ENCODE data around the gene SDCBP2.

Gene SDCBP2

GRCh38 chr20:1320016-1320415, 8.9 kb downstream of the SDCBP2 start:
- TF ChIP-seq GATA3 (IDR thresholded peaks at IDR 0.05; ENCODE audit: low read depth, low read length): no peak
- TF ChIP-seq GATA2 (IDR thresholded peaks at IDR 0.05; ENCODE audit: low read depth, low read length): no peak

DNA sequence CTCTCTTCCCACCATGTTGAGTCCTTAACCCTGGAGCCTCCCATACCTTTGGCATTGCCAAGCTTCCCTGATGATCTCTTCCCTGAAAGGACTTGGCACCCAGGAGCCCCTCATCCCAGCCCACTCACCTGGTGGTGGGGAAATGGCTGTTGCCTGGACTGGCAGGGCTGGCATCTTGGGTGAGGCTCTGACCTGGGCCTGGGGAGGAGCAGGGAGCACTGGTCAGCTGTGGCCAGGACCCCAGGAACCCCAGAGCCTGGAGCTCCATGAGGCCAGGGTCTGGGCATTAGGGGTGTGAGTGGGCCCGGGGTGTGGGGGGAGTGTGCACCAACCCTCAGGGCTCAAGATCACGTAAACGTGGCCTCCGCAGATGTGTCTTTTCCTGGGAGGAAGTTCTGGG, 9.5 kb downstream of the SDCBP2 start:
- TF ChIP-seq GATA2 (IDR thresholded peaks at IDR 0.05; ENCODE audit: low read depth, low read length): no peak
- TF ChIP-seq GATA3 (IDR thresholded peaks at IDR 0.05; ENCODE audit: low read depth, low read length): no peak

DNA sequence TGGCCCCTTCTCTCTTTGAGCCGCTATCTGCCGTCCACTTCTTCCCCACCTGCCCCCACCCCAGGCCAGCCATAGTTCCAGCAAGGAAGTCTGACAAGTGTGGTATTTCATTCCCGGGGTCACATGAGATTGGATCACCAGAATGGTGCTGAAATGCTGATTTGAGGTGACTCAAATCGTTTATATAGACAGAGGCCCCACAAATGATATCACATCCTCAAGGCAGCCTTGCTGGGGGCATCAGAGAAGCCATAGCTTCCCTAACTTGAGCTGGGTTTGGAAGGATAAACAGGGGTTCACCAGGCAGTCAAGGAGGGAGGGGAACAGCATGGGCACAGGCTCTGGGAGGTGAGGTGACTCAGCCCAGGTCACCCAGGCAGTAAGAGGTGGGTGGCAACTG, 9.9 kb downstream of the SDCBP2 start:
- TF ChIP-seq GATA3 (IDR thresholded peaks at IDR 0.05; ENCODE audit: low read depth, low read length): no peak
- TF ChIP-seq GATA2 (IDR thresholded peaks at IDR 0.05; ENCODE audit: low read depth, low read length): no peak

- TF ChIP-seq GATA2 (IDR thresholded peaks at IDR 0.05; ENCODE audit: low read depth, low read length) (no peak), GATA3 (IDR thresholded peaks at IDR 0.05; ENCODE audit: low read depth, low read length) (no peak)
These were observed 11.2 kb downstream of the SDCBP2 start for GRCh38 chr20:1317545-1318255.

DNA sequence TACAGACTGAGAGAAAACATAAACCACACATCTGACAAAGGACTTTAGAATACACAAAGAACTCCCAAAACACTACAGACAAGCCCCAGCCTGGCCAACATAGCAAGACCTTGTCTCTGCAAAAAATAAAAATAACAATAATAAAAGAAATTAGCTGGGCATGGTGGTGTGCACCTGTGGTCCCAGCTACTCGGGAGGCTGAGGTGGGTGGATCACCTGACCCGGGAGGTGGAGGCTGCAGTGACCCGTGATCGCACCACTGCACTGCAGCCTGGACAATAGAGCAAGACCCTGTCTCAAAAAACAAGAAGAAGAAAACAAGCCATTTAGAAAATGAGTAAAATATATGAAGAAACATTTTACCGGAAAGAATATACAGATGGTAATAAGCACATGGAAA, 13.1 kb downstream of the SDCBP2 start:
- TF ChIP-seq GATA2 (IDR thresholded peaks at IDR 0.05; ENCODE audit: low read depth, low read length): no peak
- TF ChIP-seq GATA3 (IDR thresholded peaks at IDR 0.05; ENCODE audit: low read depth, low read length): no peak

- no peak for TF ChIP-seq GATA3 (IDR thresholded peaks at IDR 0.05; ENCODE audit: low read depth, low read length)
- TF ChIP-seq GATA2 (IDR thresholded peaks at IDR 0.05; ENCODE audit: low read depth, low read length): no peak
These were observed 15.5 kb downstream of the SDCBP2 start for GRCh38 chr20:1313236-1313964.

GRCh38 chr20:1312904-1313235, 16.1 kb downstream of the SDCBP2 start:
- TF ChIP-seq GATA3 (IDR thresholded peaks at IDR 0.05; ENCODE audit: low read depth, low read length) (no peak), GATA2 (IDR thresholded peaks at IDR 0.05; ENCODE audit: low read depth, low read length) (no peak)

DNA sequence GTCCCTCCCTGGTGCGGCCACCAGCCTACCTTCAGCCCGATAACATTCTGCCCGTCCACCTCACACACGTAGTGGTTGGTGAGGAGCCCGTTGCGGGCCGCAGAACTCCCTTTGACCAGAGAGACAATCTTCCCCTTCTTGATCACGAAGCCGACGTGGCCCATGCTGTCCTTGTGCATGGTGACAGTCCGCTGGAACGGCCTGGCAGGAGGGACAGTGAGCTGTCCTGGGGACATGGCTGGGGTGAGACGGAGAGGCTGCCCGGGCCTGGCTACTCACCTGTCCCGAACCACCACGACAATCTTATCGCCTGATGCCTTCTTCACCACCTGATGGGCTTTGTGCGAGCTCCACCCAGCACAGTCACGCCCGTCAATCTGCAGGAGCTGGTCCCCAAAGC, 16.6 kb downstream of the SDCBP2 start:
- TF ChIP-seq GATA3 (IDR thresholded peaks at IDR 0.05; ENCODE audit: low read depth, low read length) (no peak), GATA2 (IDR thresholded peaks at IDR 0.05; ENCODE audit: low read depth, low read length) (no peak)

GRCh38 chr20:1310506-1311190, 18.3 kb downstream of the SDCBP2 start:
- no peak for TF ChIP-seq GATA2 (IDR thresholded peaks at IDR 0.05; ENCODE audit: low read depth, low read length)
- TF ChIP-seq GATA3 (IDR thresholded peaks at IDR 0.05; ENCODE audit: low read depth, low read length): no peak

- TF ChIP-seq GATA2 (IDR thresholded peaks at IDR 0.05; ENCODE audit: low read depth, low read length) (no peak), GATA3 (IDR thresholded peaks at IDR 0.05; ENCODE audit: low read depth, low read length) (no peak)
These were observed 18.9 kb downstream of the SDCBP2 start for GRCh38 chr20:1310071-1310470.

DNA sequence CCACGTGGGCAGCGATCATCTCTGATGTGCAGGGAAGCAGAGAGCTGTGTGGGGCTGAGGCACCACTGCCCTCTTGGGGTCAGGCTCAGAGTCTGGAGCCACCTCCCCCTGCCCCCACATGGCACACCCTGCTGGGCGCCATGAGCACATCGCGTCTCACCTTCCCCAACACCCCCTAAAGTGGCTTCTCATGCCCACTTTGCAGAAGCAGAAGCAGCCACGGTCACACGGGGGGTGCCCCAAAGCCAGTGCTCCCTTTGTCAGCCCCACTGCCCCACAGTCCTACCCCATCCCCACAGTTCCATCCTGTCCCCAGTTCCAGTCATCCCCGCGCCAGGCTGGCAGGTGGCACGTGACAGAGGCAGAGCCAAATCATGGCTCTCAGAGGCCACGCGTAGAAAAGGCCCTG, 19.5 kb downstream of the SDCBP2 start:
- TF ChIP-seq GATA2 (IDR thresholded peaks at IDR 0.05; ENCODE audit: low read depth, low read length): no peak
- TF ChIP-seq GATA3 (IDR thresholded peaks at IDR 0.05; ENCODE audit: low read depth, low read length): no peak

DNA sequence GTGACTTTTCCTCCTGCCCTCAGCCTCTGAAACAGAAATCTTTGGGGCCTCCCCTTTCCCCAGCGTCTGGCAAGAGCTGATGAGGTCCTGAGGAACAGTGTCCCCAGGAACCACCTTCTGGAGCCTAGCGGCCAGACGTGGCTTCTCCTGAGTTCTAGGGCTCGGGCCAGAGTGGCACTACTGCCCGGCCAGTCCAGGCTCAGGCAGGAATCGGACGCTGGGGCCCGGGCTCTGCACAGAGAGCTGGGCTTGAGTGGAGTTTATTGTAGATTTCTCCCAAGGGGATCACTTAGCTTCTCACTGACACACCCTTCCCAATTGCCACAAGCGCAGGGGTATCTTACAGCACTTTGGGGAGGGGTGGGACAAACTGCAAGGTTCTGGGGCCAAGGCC, 20.2 kb downstream of the SDCBP2 start:
- TF ChIP-seq GATA3 (IDR thresholded peaks at IDR 0.05; ENCODE audit: low read depth, low read length) (no peak), GATA2 (IDR thresholded peaks at IDR 0.05; ENCODE audit: low read depth, low read length) (no peak)

GRCh38 chr20:1308067-1308701, 20.8 kb downstream of the SDCBP2 start:
- TF ChIP-seq GATA3 (IDR thresholded peaks at IDR 0.05; ENCODE audit: low read depth, low read length) (no peak), GATA2 (IDR thresholded peaks at IDR 0.05; ENCODE audit: low read depth, low read length) (no peak)

DNA sequence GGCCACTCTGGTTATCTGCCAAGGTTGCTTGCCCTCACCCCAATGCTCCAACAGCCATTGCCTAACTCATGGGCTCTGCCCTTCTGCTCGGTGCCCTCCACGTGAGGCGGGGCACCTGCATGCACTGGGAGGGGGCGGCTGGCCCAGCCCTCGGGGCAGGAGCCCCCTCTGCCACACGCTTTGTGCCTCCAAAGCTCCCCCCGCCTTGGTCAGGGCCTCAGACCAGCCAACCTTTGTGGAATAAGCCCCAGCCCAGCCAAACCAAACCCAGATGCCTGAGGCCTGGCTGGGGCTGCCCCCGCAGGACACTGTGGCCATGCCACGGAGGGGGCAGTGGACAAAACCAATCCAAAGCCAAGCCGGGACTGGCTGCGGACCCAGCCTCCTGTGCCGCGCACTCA, 21.4 kb downstream of the SDCBP2 start:
- TF ChIP-seq GATA3 (IDR thresholded peaks at IDR 0.05; ENCODE audit: low read depth, low read length) (no peak), GATA2 (IDR thresholded peaks at IDR 0.05; ENCODE audit: low read depth, low read length) (no peak)
